GM21367 (cell line): Measurements from ENCODE around the gene GALC.
A peak's percentile ranks its signal among the peaks of the same experiment; 100 is the strongest.

ENCODE experiments used
- ATAC-seq: cut with Tn5 transposase; IDR thresholded peaks from one replicate; pipeline ENCODE4 v1.9.1; 2021; ENCODE audit not compliant: unreplicated experiment

Gene GALC

GRCh38 chr14:87960013-87960787, 32.8 kb downstream of the GALC start:
- ATAC-seq, result no peak

GRCh38 chr14:87955501-87955900, 37.5 kb downstream of the GALC start:
- ATAC-seq, result no peak

- ATAC-seq, result peak; percentile 88
Observed at GRCh38 chr14:87952307-87953094, 40.5 kb downstream of the GALC start.

- no peak for ATAC-seq
Observed at GRCh38 chr14:87944987-87945604, 47.9 kb downstream of the GALC start.

GRCh38 chr14:87940894-87941293, 52.1 kb downstream of the GALC start:
- peak; percentile 40 for ATAC-seq

GRCh38 chr14:87940382-87940781, 52.6 kb downstream of the GALC start:
- ATAC-seq, result peak; percentile 96

GRCh38 chr14:87935886-87936285, 57.1 kb downstream of the GALC start:
- no peak for ATAC-seq

GRCh38 chr14:87935081-87935828, 57.7 kb downstream of the GALC start:
- no peak for ATAC-seq

- no peak for ATAC-seq
Observed at GRCh38 chr14:87934185-87934584, 58.8 kb downstream of the GALC start.

GRCh38 chr14:87916886-87917275, 76.1 kb downstream of the GALC start:
- ATAC-seq, result no peak

GRCh38 chr14:87916103-87916885, 76.7 kb downstream of the GALC start:
- ATAC-seq, result no peak

- no peak for ATAC-seq
Observed at GRCh38 chr14:87908550-87908949, 84.4 kb downstream of the GALC start.

- ATAC-seq, result no peak
Observed at GRCh38 chr14:87901652-87902051, 91.3 kb downstream of the GALC start.

GRCh38 chr14:87901236-87901635, 91.7 kb downstream of the GALC start:
- no peak for ATAC-seq

GRCh38 chr14:87899228-87899627, 93.8 kb downstream of the GALC start:
- no peak for ATAC-seq

- ATAC-seq, result no peak
Observed at GRCh38 chr14:87898301-87898700, 94.7 kb downstream of the GALC start.

GRCh38 chr14:87896393-87897380, 96.3 kb downstream of the GALC start:
- no peak for ATAC-seq

- ATAC-seq, result no peak
Observed at GRCh38 chr14:87894920-87895319, 98.1 kb downstream of the GALC start.

- no peak for ATAC-seq
Observed at GRCh38 chr14:87892763-87893162, 100.2 kb downstream of the GALC start.
